GM21367 (cell line): ENCODE data around the gene OR8B8.
"Not testable (repeated sequence)": the region's sequence is repeated elsewhere in the genome, so short reads cannot be mapped to it uniquely, and the experiment has no call there.

Source experiments
- ATAC-seq: cut with Tn5 transposase; IDR thresholded peaks from one replicate; pipeline ENCODE4 v1.9.1; 2021; ENCODE audit not compliant: unreplicated experiment

The OR8B8 gene

GRCh38 chr11:124441519-124441918, 4.0 kb downstream of the OR8B8 start:
- no peak for ATAC-seq

GRCh38 chr11:124441081-124441480, 4.4 kb downstream of the OR8B8 start:
- ATAC-seq: no peak

- ATAC-seq: no peak
These were observed 4.9 kb downstream of the OR8B8 start for GRCh38 chr11:124440608-124441007.

GRCh38 chr11:124434699-124435098, 10.8 kb downstream of the OR8B8 start:
- ATAC-seq: no peak

- ATAC-seq: no peak
These were observed 15.9 kb downstream of the OR8B8 start for GRCh38 chr11:124429599-124429998.

- ATAC-seq: no peak
These were observed 21.0 kb downstream of the OR8B8 start, which contains the start of gene OR8B4 for GRCh38 chr11:124424384-124424921. Gene OR8B4 (minus strand): TSS chr11:124424871. CDS start chr11:124424871, 0 bp downstream.

GRCh38 chr11:124421043-124421442, 24.5 kb downstream of the OR8B8 start:
- ATAC-seq: no peak

- no peak for ATAC-seq
These were observed 30.1 kb downstream of the OR8B8 start for GRCh38 chr11:124415356-124415923.

- no peak for ATAC-seq
These were observed 35.6 kb downstream of the OR8B8 start for GRCh38 chr11:124409906-124410305.

- ATAC-seq: no peak
These were observed 39.9 kb downstream of the OR8B8 start for GRCh38 chr11:124405581-124405980.

- ATAC-seq: not testable (repeated sequence)
These were observed 42.3 kb downstream of the OR8B8 start for GRCh38 chr11:124403186-124403585.

- peak; percentile 92 for ATAC-seq
These were observed 43.1 kb downstream of the OR8B8 start for GRCh38 chr11:124402326-124402922.

- no peak for ATAC-seq
These were observed 46.6 kb downstream of the OR8B8 start, which contains the start of gene OR8B3 for GRCh38 chr11:124398924-124399323. Gene OR8B3 (minus strand): TSS chr11:124399024. CDS start chr11:124397351, 1,673 bp downstream.

- not testable (repeated sequence) for ATAC-seq
These were observed 48.6 kb downstream of the OR8B8 start for GRCh38 chr11:124396847-124397246.

- ATAC-seq: no peak
These were observed 51.1 kb downstream of the OR8B8 start for GRCh38 chr11:124394408-124394807.
